Spleen (tissue), 7 donors: Measurements from ENCODE around the gene COL11A1.

ENCODE experiments used
- POLR2AphosphoS5 ChIP-seq, 3 donors: sonication (generic); formaldehyde crosslinking; IDR thresholded peaks; one replicate each; pipeline ENCODE4 v1.5.1; 2017; ENCODE audit warnings: antibody characterized with exemption in 3 of 3
- TF ChIP-seq, protein P1 (sequence below), 11 experiments: fragments of 200-600 bp in 7 of 11; fragments of 450-650 bp in 4 of 11; sonication (generic) in 4 of 11; IDR thresholded peaks in 8 of 11; conservative IDR thresholded peaks in 3 of 11; 1 replicate in 7 of 11; 2 replicates in 4 of 11; pipeline versions ENCODE4 v1.4.0 to v1.8.0; 2016 to 2021; ENCODE audit warnings: antibody characterized with exemption in 11 of 11, inconsistent platforms in 4 of 11, mild to moderate bottlenecking in 1 of 11
- donor health status: DM: no; HTN: no; CAD: no; lungs with moderate emphysema.
- donor health status: DM: no; HTN: no; CAD: no.
- donor health status: DM: no; HTN: no; CAD: no.

DNA sequence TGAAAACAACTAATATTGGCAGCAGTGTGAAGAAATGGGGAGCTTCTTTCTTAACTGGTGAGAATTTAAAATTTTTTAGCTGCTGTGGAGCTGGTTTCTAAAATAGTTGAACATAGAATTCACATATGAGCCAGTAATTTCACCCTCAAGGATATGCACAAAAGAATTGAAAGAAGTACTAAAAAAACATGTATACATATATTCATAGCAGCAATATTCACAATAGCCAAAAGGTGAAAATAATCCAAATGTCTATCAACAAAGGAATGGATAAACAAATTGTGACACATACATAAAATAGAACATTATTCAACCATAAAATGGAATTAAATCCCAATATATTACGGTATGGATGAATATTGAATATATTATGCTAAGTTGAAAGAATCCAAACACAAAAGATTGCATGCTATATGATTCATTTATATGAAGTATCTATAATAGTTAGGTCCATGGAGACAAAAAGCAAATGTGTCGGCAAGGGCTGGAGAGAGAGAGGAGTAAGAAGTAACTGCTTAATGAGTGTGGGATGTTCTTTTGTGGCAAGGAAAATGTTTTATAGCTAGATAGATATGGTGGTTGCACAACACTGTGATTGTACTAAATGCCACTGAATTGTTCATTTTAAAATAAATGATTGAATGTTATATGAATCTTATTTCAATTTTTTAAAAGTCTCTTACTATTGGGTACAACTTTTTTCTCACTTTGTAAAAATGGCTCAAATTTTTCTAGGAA lies 14.8 kb upstream of the COL11A1 start:
- TF ChIP-seq POLR2AphosphoS5 (IDR thresholded peaks at IDR 0.05), result no peak
- TF ChIP-seq, protein P1, sequence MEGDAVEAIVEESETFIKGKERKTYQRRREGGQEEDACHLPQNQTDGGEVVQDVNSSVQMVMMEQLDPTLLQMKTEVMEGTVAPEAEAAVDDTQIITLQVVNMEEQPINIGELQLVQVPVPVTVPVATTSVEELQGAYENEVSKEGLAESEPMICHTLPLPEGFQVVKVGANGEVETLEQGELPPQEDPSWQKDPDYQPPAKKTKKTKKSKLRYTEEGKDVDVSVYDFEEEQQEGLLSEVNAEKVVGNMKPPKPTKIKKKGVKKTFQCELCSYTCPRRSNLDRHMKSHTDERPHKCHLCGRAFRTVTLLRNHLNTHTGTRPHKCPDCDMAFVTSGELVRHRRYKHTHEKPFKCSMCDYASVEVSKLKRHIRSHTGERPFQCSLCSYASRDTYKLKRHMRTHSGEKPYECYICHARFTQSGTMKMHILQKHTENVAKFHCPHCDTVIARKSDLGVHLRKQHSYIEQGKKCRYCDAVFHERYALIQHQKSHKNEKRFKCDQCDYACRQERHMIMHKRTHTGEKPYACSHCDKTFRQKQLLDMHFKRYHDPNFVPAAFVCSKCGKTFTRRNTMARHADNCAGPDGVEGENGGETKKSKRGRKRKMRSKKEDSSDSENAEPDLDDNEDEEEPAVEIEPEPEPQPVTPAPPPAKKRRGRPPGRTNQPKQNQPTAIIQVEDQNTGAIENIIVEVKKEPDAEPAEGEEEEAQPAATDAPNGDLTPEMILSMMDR (IDR thresholded peaks at IDR 0.05 in 8 of 11, conservative IDR thresholded peaks at IDR 0.05 in 3 of 11), result no peak
